Stimulated activated CD4-positive, alpha-beta T cell treated with anti-CD3 and anti-CD28 coated beads, Interleukin-15, amount 100 ng/mL, for 1 hour (primary cell): Measurements from ENCODE around the gene KLHL36.
"Not testable (repeated sequence)": the region's sequence is repeated elsewhere in the genome, so short reads cannot be mapped to it uniquely, and the experiment has no call there.

Experiments used
- DNase-seq, 2 donors: peaks; one replicate each; pipeline ENCODE4 v3.0.0-alpha.2; 2020; ENCODE audit warnings: low read depth in 1 of 2, low spot score in 1 of 2

Gene KLHL36

GRCh38 chr16:84667600-84668309 lies 19.4 kb downstream of the KLHL36 start:
- no peak for DNase-seq

- no peak for DNase-seq
Observed at GRCh38 chr16:84670063-84670462, 21.8 kb downstream of the KLHL36 start.

- peak; percentile 67 to 74 for DNase-seq
Observed at GRCh38 chr16:84672276-84673202, 24.2 kb downstream of the KLHL36 start.

GRCh38 chr16:84673203-84673535 lies 24.9 kb downstream of the KLHL36 start:
- DNase-seq = no peak

GRCh38 chr16:84673561-84673960 lies 25.2 kb downstream of the KLHL36 start:
- no peak for DNase-seq

- DNase-seq = no peak
Observed at GRCh38 chr16:84675423-84675822, 27.1 kb downstream of the KLHL36 start.

GRCh38 chr16:84675884-84676283 lies 27.6 kb downstream of the KLHL36 start:
- no peak for DNase-seq

- DNase-seq = no peak
Observed at GRCh38 chr16:84677017-84677803, 28.9 kb downstream of the KLHL36 start.

GRCh38 chr16:84677849-84678248 lies 29.5 kb downstream of the KLHL36 start:
- no peak for DNase-seq

- DNase-seq = no peak
Observed at GRCh38 chr16:84678541-84678940, 30.2 kb downstream of the KLHL36 start.

GRCh38 chr16:84680165-84680842 lies 32.0 kb downstream of the KLHL36 start:
- DNase-seq = no peak

GRCh38 chr16:84680843-84681629 lies 32.7 kb downstream of the KLHL36 start:
- no peak for DNase-seq

GRCh38 chr16:84683691-84684591 lies 35.6 kb downstream of the KLHL36 start:
- no peak for DNase-seq

- no peak for DNase-seq
Observed at GRCh38 chr16:84684592-84684965, 36.3 kb downstream of the KLHL36 start.

- no peak for DNase-seq
Observed at GRCh38 chr16:84685210-84685609, 36.9 kb downstream of the KLHL36 start.

- DNase-seq = no peak
Observed at GRCh38 chr16:84686707-84687298, 38.5 kb downstream of the KLHL36 start.

- DNase-seq = no peak
Observed at GRCh38 chr16:84687715-84688114, 39.4 kb downstream of the KLHL36 start.

GRCh38 chr16:84688163-84688562 lies 39.9 kb downstream of the KLHL36 start:
- DNase-seq = not testable (repeated sequence)

- DNase-seq = no peak
Observed at GRCh38 chr16:84689111-84689510, 40.8 kb downstream of the KLHL36 start.
